ENCODE measurements around the gene GRAMD1C.
"Not testable (repeated sequence)": the region's sequence is repeated elsewhere in the genome, so short reads cannot be mapped to it uniquely, and the experiment has no call there.

The GRAMD1C gene

GRCh38 chr3:113850391-113850790 is 11.8 kb downstream of the GRAMD1C start:
- DNase-seq (ENCODE audit: low read depth in 2 of 2) = not testable (repeated sequence)

DNA sequence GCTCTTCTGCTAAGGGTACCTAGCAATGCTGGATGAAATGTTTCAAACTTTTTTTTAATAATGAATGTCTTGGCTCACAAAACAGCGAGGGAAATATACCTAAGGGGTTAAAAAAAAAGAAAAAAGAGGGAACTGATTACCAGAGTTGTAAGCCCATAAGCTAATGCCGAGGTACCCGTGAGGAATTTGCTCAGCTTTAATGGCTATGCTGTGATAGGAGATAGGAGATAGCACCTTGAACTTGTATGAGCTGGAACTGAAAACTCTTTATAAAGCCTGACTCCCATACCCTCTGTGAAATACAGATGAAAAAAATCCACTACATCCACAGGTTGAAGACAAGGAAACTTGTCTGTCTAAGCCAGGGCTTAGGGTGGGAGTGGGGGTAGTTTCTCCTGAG is 13.9 kb downstream of the GRAMD1C start:
- DNase-seq (ENCODE audit: low read depth in 2 of 2) = no peak

GRCh38 chr3:113867506-113867905 is 28.9 kb downstream of the GRAMD1C start:
- no peak for DNase-seq (ENCODE audit: low read depth in 2 of 2)

- DNase-seq (ENCODE audit: low read depth in 2 of 2) = no peak
These were observed 34.7 kb downstream of the GRAMD1C start for GRCh38 chr3:113873293-113873692.

DNA sequence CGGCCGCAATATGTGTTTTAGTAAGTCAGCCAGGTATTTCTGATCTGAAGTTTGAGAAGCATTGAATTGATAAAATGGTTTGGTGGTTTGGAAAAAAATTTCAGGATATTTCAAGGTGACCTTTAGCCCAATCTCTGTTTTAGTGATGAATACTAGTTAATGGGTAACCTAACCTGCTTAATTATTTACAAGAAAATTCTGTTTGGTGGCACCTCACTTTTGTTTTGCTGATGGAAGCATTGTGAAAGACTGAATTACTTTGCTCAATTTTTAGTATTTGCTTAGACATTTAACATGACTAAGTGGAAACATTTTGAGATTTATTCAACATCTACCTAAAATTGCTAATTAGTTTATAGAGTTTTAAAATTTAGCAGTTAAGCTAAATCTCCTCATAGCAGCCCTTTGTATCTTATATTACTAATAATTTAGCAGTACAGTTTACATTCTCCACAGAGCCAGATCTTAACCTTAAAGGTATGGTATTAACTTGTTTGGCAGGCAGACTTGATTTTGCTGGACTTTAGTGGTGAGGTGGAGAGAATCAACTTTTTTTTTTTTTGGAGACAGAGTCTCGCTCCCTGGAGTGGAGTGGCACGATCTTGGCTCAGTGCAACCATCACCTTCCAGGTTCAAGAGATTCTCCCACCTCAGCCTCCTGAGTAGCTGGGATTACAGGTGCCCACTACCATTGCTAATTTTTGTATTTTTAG is 35.4 kb downstream of the GRAMD1C start:
- DNase-seq (ENCODE audit: low read depth in 2 of 2) = no peak

GRCh38 chr3:113878403-113878802 is 39.8 kb downstream of the GRAMD1C start:
- DNase-seq (ENCODE audit: low read depth in 2 of 2) = no peak

- no peak for DNase-seq (ENCODE audit: low read depth in 2 of 2)
These were observed 46.5 kb downstream of the GRAMD1C start for GRCh38 chr3:113885050-113885449.

DNA sequence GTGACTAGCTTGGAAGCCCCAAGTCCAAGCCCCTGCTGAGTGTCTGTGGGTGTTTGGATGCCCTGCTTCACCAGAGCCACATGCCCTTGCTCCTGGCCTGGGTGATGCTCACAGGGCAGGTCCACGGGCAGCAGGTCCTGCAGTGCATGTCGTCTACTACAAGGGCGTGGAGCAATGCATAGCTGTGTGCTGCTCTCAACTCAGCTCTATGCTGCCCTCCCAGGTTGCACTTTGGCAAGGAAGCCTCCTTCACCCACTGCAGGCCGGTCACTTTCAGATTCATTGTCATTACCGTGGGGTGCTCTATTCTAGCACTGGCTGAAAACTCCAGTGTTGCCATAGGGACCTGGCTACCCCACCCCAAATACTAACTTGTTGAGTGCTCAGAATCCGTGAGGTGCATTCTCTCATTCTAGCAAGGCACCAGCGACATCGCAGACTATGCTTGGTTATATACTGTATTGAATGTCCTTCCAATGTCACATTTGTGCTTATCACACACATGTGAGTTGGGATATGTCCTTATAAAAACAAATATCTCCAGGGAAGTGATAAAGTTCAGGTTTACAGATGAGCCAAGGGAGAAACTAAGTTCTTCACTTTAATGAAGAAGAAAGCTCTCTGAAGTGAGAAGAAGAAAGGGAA is 51.8 kb downstream of the GRAMD1C start:
- DNase-seq (ENCODE audit: low read depth in 2 of 2) = no peak

DNA sequence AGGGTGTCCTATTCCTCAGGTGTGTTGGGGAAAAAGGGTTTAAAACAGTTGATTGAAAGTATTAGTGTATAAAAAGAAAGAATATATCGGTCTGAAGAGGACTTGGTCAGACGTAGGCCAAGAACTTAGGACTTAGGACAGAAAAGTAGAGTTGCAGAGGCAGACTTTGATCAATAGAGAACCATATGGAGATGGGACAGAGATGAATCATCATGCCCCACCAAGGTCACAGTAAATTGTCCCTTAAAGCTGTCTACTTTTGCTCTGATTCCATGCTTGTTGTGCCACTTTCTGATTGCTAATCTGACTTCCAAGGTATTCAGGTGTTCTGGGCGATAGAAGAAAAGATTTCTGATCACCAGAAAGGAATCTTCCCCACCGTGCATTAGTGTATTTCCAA is 56.3 kb downstream of the GRAMD1C start:
- no peak for DNase-seq (ENCODE audit: low read depth in 2 of 2)

DNA sequence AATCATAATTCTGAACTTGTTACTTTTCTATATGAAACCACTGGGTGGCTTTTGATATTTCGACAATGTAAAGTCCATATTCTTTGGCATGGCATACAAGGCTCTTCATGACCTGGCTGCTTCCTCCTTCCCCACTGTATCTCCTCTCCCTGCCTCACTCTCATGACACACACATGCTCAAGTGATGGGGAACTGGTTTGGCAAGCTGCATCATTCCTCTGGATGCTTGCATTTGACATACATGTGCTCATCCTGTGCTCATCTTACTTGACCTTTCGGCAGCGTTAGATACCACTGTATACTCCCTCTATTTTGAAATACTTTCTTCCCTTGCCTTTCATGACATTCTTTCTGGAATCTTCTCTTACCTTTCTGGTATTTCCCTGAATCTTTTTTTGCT is 57.4 kb downstream of the GRAMD1C start:
- no peak for DNase-seq (ENCODE audit: low read depth in 2 of 2)

GRCh38 chr3:113896930-113897329 is 58.3 kb downstream of the GRAMD1C start:
- DNase-seq (ENCODE audit: low read depth in 2 of 2) = no peak

DNA sequence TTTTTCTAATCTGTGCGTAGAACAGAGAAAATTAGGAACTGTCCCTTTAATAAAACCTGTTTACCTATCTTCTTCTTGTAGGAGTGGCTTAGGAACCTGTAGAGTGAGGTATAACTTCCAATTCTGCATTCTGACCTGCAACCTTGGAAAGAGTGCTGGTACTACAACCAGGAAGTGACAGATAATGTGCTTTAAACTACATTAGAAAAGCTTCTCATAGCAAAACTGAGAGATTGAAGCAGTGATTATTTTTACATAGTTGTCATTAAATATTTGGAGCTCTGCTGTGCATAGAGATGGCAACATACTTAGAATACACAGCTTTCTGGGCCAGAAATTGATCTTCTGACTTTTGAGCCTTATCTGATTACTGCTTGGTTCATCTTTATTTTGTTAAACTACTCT is 58.8 kb downstream of the GRAMD1C start:
- DNase-seq (ENCODE audit: low read depth in 2 of 2) = no peak

DNA sequence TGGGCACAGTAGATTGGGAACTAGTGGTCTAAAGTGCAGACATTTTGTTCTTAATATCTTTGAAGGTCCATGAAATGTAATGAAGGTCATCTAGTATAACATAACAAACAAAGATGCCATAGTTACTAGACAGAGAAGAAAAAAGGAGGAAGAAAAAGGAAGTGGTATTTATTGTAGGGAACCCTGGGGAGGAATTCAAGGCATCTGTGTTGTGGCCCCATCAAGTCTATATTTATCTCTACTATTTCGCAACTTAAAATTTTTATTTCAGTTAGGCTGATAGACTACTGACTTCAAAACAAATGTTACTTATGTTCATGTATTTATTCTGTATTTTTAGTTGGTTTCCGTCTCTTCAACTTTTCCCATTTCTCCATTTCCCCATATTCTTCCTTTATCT is 60.3 kb downstream of the GRAMD1C start:
- no peak for DNase-seq (ENCODE audit: low read depth in 2 of 2)

DNA sequence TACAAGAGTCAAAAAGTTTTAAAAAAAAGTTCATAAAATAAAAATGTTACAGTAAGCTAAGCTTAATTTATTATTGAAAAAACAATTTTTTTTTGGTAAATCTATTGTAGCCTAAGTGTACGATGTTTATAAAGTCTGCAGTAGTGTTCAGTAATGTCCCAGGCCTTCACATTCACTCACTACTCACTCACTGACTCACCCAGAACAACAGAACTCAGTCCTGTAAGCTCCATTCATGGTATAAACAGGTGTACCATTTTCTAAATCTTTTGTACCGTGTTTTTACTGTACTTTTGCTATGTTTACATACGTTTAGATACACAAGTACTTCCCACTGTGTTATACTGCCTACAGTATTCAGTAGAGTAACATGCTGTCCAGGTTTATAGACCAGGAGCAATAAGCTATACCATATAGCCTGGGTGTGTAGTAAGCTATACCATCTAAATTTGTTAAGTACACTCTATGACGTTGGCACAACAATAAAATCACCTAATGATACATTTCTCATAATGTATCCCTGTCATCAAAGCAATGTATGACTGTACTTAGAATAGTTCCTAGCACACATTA is 68.1 kb downstream of the GRAMD1C start:
- no peak for DNase-seq (ENCODE audit: low read depth in 2 of 2)

DNA sequence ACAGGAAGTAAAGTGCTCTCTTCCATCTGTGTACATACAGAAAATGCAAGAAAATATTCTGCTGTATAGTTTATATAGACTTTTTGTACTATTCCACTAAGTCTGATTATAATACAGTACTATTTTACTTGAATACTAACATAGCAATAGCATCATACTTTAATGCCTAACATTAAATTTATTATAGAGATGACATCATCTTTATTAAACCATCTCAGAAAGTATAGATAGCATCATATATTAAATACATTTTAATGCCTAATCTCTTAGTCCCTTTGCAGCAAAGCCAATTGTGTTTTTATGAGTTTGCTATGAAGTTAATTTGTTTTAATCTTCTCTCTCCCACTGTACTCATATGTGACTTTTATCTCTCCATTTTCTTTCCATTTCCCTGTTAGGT is 69.5 kb downstream of the GRAMD1C start:
- no peak for DNase-seq (ENCODE audit: low read depth in 2 of 2)

DNA sequence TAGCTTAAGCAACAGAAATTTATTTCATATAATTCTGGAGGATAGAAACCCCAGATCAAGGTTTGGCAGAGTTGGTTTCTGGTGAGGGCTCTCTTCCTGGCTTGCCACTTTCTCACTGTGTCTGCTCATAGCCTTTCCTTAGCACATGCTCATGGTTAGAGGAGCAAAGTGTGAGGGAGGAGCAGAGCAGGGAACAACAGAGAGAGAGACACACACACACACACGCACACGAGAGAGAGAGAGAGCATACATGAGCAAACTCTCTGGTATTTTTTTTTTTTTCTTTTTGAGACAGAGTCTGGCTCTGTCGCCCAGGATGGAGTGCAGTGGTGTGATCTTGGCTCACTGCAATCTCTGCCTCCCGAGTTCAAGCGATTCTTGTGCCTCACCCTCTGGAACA is 72.4 kb downstream of the GRAMD1C start:
- no peak for DNase-seq (ENCODE audit: low read depth in 2 of 2)

GRCh38 chr3:113912552-113913236 is 74.1 kb downstream of the GRAMD1C start:
- no peak for DNase-seq (ENCODE audit: low read depth in 2 of 2)

GRCh38 chr3:113914646-113915045 is 76.1 kb downstream of the GRAMD1C start:
- no peak for DNase-seq (ENCODE audit: low read depth in 2 of 2)

DNA sequence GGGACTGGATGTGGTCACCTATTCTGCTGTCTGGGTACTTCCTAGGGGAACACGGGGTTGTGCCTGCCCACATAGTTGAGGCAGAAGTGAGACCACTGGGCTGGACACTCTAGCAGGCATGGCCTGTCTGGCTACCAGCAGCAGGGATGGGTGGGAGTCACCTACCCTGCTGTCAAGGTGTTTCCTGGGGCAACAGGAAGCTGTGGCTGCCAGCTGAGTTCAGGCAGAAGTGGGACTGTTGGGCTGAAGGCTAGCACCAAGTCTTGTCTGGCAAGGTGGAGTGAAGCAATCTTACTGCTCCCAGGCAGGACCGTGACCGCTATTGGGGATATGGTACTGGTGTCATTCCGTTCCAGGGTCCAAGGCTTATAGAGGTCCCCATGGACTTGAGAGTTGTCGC is 89.0 kb downstream of the GRAMD1C start:
- no peak for DNase-seq (ENCODE audit: low read depth in 2 of 2)

- no peak for DNase-seq (ENCODE audit: low read depth in 2 of 2)
These were observed 108.2 kb downstream of the GRAMD1C start for GRCh38 chr3:113946831-113947230.

- peak; percentile 23 to 39 for DNase-seq (ENCODE audit: low read depth in 2 of 2)
These were observed 108.9 kb downstream of the GRAMD1C start, which contains the start of gene ZDHHC23 for GRCh38 chr3:113947372-113948014. TSS of gene ZDHHC23 (plus strand) at chr3:113948013. CDS start at chr3:113948803, 790 bp downstream.

All from stimulated activated CD8-positive, alpha-beta memory T cell treated with anti-CD3 and anti-CD28 coated beads, Interleukin-7, amount 100 ng/mL, for 1 hour (primary cell).